GM20000 (cell line): ENCODE data around the gene LGALS7.

Source experiments
- DNase-seq: peaks from one replicate; pipeline ENCODE4 v3.0.0; 2012; ENCODE audit warnings: low spot score
- TF ChIP-seq, protein P1 (sequence below): IDR thresholded peaks from 2 replicates; pipeline ENCODE4 v1.5.1; 2012; ENCODE audit warnings: mild to moderate bottlenecking, control low read depth; ENCODE audit errors: extremely low read depth, missing control alignments

LGALS7 gene

DNA sequence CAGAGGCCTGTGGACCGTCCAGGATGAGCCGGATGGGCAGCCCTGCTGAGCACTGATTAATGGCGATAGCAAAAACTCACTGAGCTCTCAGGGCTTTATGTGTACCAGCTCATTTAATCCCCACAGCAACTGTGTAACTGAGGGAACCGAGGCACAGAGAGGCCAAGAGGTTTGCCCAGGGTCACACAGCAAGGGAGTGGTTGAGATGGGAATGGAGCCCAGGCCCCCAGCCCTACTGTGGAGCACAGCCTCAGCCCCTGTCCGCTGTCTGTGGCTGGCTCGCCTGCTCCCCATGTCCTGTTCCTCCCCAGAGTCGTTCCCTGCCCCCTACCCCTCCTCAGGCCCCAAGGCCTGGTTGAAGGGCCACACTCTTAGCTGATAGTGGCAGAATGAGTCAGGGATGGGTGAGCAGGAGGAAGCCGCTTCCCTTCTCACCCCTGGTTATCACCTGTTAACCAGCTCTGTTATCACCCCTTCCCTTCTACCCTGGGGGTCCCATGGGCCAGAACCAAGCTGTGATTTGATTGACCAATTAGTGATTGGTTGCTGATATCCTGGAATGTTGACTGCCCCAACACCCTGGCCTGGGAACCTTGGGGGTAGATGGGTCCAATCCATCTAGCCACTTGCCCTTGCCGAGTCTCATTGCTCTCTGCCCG, 50.2 kb downstream of the LGALS7 start:
- no peak for DNase-seq
- TF ChIP-seq, protein P1, sequence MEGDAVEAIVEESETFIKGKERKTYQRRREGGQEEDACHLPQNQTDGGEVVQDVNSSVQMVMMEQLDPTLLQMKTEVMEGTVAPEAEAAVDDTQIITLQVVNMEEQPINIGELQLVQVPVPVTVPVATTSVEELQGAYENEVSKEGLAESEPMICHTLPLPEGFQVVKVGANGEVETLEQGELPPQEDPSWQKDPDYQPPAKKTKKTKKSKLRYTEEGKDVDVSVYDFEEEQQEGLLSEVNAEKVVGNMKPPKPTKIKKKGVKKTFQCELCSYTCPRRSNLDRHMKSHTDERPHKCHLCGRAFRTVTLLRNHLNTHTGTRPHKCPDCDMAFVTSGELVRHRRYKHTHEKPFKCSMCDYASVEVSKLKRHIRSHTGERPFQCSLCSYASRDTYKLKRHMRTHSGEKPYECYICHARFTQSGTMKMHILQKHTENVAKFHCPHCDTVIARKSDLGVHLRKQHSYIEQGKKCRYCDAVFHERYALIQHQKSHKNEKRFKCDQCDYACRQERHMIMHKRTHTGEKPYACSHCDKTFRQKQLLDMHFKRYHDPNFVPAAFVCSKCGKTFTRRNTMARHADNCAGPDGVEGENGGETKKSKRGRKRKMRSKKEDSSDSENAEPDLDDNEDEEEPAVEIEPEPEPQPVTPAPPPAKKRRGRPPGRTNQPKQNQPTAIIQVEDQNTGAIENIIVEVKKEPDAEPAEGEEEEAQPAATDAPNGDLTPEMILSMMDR: no peak

DNA sequence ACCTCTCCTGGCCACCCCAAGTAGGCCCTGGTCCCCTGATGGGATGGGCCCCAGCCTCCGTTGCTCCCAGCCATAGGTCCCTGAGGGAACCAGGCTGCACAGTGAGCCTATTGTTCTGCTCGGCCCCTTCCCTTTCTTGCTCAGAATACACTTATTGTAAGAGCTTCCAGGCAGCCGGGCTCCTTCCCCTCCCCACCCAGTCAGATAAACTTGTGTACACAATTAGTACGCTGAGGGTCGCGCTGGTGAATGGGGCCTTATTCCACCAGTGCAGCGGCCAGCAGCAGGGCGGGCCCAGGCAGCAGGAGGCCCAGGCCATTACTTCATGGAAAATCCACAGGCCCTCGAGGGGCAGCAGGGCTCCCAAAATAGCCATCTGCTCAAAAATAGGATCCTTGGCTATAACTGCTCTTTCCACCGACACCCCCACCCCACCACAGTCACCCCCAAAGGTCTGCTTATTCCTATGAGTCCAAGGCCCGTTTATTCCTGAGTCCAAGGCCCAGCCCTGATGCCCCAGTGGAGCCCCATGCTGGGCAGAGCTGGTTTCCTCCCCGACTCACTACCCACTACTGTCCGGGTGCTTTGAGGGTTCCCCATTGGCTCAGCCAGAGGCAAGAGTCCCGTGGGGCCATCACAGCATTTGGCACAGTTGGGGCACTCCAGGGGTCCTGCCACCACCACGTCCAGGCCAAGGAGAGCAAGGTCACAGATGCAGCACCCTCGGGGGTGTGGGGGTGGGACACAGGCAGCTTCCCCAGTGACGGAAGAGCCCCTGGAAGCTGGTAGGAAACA, 51.1 kb downstream of the LGALS7 start:
- TF ChIP-seq, protein P1: no peak
- no peak for DNase-seq

GRCh38 chr19:38721496-38721895, 51.8 kb downstream of the LGALS7 start:
- TF ChIP-seq, protein P1: no peak
- DNase-seq: no peak
